NCI-H510A treated with DMSO at 0.1 percent for 48 hours (cell line): Measurements from ENCODE around the gene GIPR.
"Not testable (repeated sequence)": the region's sequence is repeated elsewhere in the genome, so short reads cannot be mapped to it uniquely, and the experiment has no call there.

Source experiments
- DNase-seq: peaks from one replicate; lab custom pipeline; 2025; lab: John Stamatoyannopoulos, UW

GIPR gene

GRCh38 chr19:45667620-45668341 is at the start of gene GIPR:
TSS of gene GIPR (plus strand) at chr19:45668221. CDS start at chr19:45669521, 1,300 bp downstream.
- peak; percentile 73 for DNase-seq

- DNase-seq: no peak
These were observed 46.6 kb upstream of the GIPR start for GRCh38 chr19:45621389-45621788.

- DNase-seq: no peak
These were observed 46.0 kb upstream of the GIPR start for GRCh38 chr19:45621976-45622503.

- no peak for DNase-seq
These were observed 44.0 kb upstream of the GIPR start for GRCh38 chr19:45623984-45624383.

GRCh38 chr19:45628219-45628618 is 39.8 kb upstream of the GIPR start:
- not testable (repeated sequence) for DNase-seq

- no peak for DNase-seq
These were observed 38.3 kb upstream of the GIPR start for GRCh38 chr19:45629704-45630103.

- DNase-seq: no peak
These were observed 37.6 kb upstream of the GIPR start for GRCh38 chr19:45630463-45630862.

GRCh38 chr19:45632468-45633196 is 35.4 kb upstream of the GIPR start:
- DNase-seq: peak; percentile 31

GRCh38 chr19:45636275-45636674 is 31.7 kb upstream of the GIPR start:
- DNase-seq: no peak

GRCh38 chr19:45636902-45637301 is 31.1 kb upstream of the GIPR start:
- DNase-seq: no peak

- DNase-seq: no peak
These were observed 29.9 kb upstream of the GIPR start for GRCh38 chr19:45637890-45638667.

GRCh38 chr19:45638930-45639729 is 28.9 kb upstream of the GIPR start, which contains the start of gene EML2:
TSS of gene EML2 (minus strand) at chr19:45639397. CDS start at chr19:45639376, 21 bp downstream.
- peak; percentile 76 for DNase-seq

- no peak for DNase-seq
These were observed 27.2 kb upstream of the GIPR start for GRCh38 chr19:45640849-45641273.

GRCh38 chr19:45641274-45642105 is 26.5 kb upstream of the GIPR start:
- DNase-seq: peak; percentile 13

GRCh38 chr19:45643024-45643926 is 24.7 kb upstream of the GIPR start:
- DNase-seq: peak; percentile 96

- no peak for DNase-seq
These were observed 23.9 kb upstream of the GIPR start for GRCh38 chr19:45643927-45644771.

GRCh38 chr19:45645068-45645630 is 22.9 kb upstream of the GIPR start:
- no peak for DNase-seq
